HepG2 (cell line): ENCODE results near the gene DPYD.

ENCODE experiments used
- FOXJ3 ChIP-seq: sonication (generic); formaldehyde crosslinking; IDR thresholded peaks from 2 replicates; pipeline ENCODE4 v1.4.0; 2020; ENCODE audit warnings: missing genetic modification reagents, mild to moderate bottlenecking, borderline replicate concordance
- HNRNPK ChIP-seq: fragments of 200-400 bp; formaldehyde crosslinking; IDR thresholded peaks from 2 replicates; pipeline ENCODE4 v1.6.1; 2018; ENCODE audit warnings: low read length, low read depth, moderate library complexity, mild to moderate bottlenecking; ENCODE audit not compliant: poor library complexity, severe bottlenecking
- HNRNPUL1 ChIP-seq: fragments of 200-400 bp; formaldehyde crosslinking; IDR thresholded peaks from 2 replicates; pipeline ENCODE4 v1.6.1; 2017; ENCODE audit warnings: low read depth, mild to moderate bottlenecking, low read length, moderate library complexity
- KLF9 ChIP-seq: IDR thresholded peaks from 2 replicates; pipeline ENCODE4 v1.6.1; 2016; ENCODE audit warnings: low read depth
- NCOA2 ChIP-seq: sonication (generic); formaldehyde crosslinking; IDR thresholded peaks from 2 replicates; pipeline ENCODE4 v1.8.0; 2022; ENCODE audit warnings: inconsistent platforms
- NFIC ChIP-seq: IDR thresholded peaks from 2 replicates; pipeline ENCODE4 v1.6.1; 2012; ENCODE audit warnings: mild to moderate bottlenecking, low read length, inconsistent platforms
- NR3C1 ChIP-seq: sonication (generic); formaldehyde crosslinking; IDR thresholded peaks from 2 replicates; pipeline ENCODE4 v1.4.0; 2020; ENCODE audit warnings: missing genetic modification reagents
- RAD21 ChIP-seq: fragments of 450-650 bp; formaldehyde crosslinking; IDR thresholded peaks from 2 replicates; pipeline ENCODE4 v1.5.0; 2020; ENCODE audit warnings: mild to moderate bottlenecking
- ZBTB7A ChIP-seq: sonication (generic); formaldehyde crosslinking; IDR thresholded peaks from 2 replicates; pipeline ENCODE4 v1.8.0; 2022; ENCODE audit warnings: mild to moderate bottlenecking, missing genetic modification reagents
- ZNF660 ChIP-seq: sonication (generic); formaldehyde crosslinking; IDR thresholded peaks from 2 replicates; pipeline ENCODE4 v1.5.1; 2020; ENCODE audit warnings: mild to moderate bottlenecking, low read depth, missing genetic modification reagents, borderline replicate concordance
- TF ChIP-seq, protein P1 (sequence below), 2 experiments: sonication (generic) in 1 of 2; formaldehyde crosslinking in 1 of 2; IDR thresholded peaks; 2 replicates each; pipeline versions ENCODE4 v1.4.0 to v1.6.1; 2016 to 2020; ENCODE audit warnings: borderline replicate concordance in 1 of 2, low read depth in 1 of 2, mild to moderate bottlenecking in 1 of 2, missing genetic modification reagents in 1 of 2
- TF ChIP-seq, protein P2 (sequence below): sonication (generic); formaldehyde crosslinking; IDR thresholded peaks from 2 replicates; pipeline ENCODE4 v1.5.0; 2020; ENCODE audit warnings: mild to moderate bottlenecking, missing genetic modification reagents, moderate library complexity
- TF ChIP-seq, protein P3 (sequence below), 2 experiments: IDR thresholded peaks; 2 replicates each; pipeline ENCODE4 v1.6.1; 2011 to 2012; ENCODE audit warnings: low read length in 2 of 2, borderline replicate concordance in 1 of 2, low read depth in 1 of 2, mild to moderate bottlenecking in 1 of 2, moderate library complexity in 1 of 2
- TF ChIP-seq, protein P4 (sequence below): sonication (generic); formaldehyde crosslinking; IDR thresholded peaks from 2 replicates; pipeline ENCODE4 v1.8.1; 2023; ENCODE audit warnings: missing genetic modification reagents, inconsistent platforms, borderline replicate concordance

DNA sequence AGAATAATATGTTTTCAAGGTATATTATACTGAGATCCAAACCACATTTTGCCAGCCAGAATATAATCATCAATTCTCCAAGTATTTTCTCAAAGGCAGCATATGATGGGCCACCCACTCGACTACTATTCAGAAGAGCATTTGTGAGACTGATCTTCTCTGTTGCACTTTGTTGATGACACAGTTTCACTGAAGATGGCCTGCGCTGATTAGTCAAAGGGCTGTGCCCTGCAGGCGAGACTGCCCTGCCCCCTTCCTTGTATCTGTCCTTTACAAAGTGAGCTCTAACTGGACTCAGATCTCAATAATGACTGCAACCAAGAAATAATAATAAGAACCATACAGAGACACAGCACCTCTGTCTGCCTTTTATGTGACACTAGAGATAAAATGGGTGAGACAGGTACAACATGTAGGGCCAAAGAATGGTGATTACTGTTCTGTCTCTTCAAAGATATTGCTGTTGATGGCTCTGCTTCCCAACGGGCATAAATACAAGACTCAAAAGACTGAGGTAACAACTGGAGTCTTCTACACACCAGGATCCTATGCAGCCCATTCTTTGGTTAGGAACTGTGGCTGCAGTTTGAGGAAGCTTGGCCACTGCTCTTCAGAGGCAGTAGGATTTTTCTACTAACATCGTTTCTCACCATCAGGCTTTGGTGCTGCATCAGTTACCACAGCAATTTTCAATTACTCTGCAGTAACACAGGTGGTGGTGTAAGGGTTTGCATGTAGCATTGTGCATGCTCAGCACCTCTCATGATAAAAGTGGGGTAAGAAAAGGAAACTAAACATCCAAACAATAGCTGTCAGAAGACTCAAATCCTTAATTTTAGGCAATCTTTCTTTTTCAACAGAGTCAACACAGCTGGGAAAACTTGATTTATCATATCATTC lies 718.1 kb downstream of the DPYD start:
- TF ChIP-seq NR3C1 (CRISPR knock-in tag) (no peak), HNRNPUL1 (no peak), FOXJ3 (CRISPR knock-in tag) (no peak), RAD21 (no peak), KLF9 (CRISPR knock-in tag) (no peak), ZNF660 (CRISPR knock-in tag) (no peak), ZBTB7A (CRISPR knock-in tag) (no peak), NFIC (no peak), NCOA2 (CRISPR knock-in tag) (no peak), HNRNPK (no peak)
- TF ChIP-seq, protein P1, sequence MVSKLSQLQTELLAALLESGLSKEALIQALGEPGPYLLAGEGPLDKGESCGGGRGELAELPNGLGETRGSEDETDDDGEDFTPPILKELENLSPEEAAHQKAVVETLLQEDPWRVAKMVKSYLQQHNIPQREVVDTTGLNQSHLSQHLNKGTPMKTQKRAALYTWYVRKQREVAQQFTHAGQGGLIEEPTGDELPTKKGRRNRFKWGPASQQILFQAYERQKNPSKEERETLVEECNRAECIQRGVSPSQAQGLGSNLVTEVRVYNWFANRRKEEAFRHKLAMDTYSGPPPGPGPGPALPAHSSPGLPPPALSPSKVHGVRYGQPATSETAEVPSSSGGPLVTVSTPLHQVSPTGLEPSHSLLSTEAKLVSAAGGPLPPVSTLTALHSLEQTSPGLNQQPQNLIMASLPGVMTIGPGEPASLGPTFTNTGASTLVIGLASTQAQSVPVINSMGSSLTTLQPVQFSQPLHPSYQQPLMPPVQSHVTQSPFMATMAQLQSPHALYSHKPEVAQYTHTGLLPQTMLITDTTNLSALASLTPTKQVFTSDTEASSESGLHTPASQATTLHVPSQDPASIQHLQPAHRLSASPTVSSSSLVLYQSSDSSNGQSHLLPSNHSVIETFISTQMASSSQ (IDR thresholded peaks at IDR 0.05; ENCODE audit: low read depth): no peak
- TF ChIP-seq, protein P1 (CRISPR knock-in tag; IDR thresholded peaks at IDR 0.05; ENCODE audit: borderline replicate concordance): no peak
- TF ChIP-seq, protein P2, sequence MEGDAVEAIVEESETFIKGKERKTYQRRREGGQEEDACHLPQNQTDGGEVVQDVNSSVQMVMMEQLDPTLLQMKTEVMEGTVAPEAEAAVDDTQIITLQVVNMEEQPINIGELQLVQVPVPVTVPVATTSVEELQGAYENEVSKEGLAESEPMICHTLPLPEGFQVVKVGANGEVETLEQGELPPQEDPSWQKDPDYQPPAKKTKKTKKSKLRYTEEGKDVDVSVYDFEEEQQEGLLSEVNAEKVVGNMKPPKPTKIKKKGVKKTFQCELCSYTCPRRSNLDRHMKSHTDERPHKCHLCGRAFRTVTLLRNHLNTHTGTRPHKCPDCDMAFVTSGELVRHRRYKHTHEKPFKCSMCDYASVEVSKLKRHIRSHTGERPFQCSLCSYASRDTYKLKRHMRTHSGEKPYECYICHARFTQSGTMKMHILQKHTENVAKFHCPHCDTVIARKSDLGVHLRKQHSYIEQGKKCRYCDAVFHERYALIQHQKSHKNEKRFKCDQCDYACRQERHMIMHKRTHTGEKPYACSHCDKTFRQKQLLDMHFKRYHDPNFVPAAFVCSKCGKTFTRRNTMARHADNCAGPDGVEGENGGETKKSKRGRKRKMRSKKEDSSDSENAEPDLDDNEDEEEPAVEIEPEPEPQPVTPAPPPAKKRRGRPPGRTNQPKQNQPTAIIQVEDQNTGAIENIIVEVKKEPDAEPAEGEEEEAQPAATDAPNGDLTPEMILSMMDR (CRISPR knock-in tag): no peak
- TF ChIP-seq, protein P3, sequence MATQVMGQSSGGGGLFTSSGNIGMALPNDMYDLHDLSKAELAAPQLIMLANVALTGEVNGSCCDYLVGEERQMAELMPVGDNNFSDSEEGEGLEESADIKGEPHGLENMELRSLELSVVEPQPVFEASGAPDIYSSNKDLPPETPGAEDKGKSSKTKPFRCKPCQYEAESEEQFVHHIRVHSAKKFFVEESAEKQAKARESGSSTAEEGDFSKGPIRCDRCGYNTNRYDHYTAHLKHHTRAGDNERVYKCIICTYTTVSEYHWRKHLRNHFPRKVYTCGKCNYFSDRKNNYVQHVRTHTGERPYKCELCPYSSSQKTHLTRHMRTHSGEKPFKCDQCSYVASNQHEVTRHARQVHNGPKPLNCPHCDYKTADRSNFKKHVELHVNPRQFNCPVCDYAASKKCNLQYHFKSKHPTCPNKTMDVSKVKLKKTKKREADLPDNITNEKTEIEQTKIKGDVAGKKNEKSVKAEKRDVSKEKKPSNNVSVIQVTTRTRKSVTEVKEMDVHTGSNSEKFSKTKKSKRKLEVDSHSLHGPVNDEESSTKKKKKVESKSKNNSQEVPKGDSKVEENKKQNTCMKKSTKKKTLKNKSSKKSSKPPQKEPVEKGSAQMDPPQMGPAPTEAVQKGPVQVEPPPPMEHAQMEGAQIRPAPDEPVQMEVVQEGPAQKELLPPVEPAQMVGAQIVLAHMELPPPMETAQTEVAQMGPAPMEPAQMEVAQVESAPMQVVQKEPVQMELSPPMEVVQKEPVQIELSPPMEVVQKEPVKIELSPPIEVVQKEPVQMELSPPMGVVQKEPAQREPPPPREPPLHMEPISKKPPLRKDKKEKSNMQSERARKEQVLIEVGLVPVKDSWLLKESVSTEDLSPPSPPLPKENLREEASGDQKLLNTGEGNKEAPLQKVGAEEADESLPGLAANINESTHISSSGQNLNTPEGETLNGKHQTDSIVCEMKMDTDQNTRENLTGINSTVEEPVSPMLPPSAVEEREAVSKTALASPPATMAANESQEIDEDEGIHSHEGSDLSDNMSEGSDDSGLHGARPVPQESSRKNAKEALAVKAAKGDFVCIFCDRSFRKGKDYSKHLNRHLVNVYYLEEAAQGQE (IDR thresholded peaks at IDR 0.05; ENCODE audit: borderline replicate concordance in 1 of 2, low read depth in 1 of 2, low read length in 2 of 2): no peak
- TF ChIP-seq, protein P4, sequence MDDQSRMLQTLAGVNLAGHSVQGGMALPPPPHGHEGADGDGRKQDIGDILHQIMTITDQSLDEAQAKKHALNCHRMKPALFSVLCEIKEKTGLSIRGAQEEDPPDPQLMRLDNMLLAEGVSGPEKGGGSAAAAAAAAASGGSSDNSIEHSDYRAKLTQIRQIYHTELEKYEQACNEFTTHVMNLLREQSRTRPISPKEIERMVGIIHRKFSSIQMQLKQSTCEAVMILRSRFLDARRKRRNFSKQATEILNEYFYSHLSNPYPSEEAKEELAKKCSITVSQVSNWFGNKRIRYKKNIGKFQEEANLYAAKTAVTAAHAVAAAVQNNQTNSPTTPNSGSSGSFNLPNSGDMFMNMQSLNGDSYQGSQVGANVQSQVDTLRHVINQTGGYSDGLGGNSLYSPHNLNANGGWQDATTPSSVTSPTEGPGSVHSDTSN (CRISPR knock-in tag): no peak
